SKM-1 (cell line): Measurements from ENCODE around the gene SSBP3.
"Not testable (repeated sequence)": the region's sequence is repeated elsewhere in the genome, so short reads cannot be mapped to it uniquely, and the experiment has no call there.

ENCODE experiments used
- DNase-seq: peaks from one replicate; lab custom pipeline; 2025; ENCODE audit not compliant: unreplicated experiment; lab: John Stamatoyannopoulos, UW

Gene SSBP3

DNA sequence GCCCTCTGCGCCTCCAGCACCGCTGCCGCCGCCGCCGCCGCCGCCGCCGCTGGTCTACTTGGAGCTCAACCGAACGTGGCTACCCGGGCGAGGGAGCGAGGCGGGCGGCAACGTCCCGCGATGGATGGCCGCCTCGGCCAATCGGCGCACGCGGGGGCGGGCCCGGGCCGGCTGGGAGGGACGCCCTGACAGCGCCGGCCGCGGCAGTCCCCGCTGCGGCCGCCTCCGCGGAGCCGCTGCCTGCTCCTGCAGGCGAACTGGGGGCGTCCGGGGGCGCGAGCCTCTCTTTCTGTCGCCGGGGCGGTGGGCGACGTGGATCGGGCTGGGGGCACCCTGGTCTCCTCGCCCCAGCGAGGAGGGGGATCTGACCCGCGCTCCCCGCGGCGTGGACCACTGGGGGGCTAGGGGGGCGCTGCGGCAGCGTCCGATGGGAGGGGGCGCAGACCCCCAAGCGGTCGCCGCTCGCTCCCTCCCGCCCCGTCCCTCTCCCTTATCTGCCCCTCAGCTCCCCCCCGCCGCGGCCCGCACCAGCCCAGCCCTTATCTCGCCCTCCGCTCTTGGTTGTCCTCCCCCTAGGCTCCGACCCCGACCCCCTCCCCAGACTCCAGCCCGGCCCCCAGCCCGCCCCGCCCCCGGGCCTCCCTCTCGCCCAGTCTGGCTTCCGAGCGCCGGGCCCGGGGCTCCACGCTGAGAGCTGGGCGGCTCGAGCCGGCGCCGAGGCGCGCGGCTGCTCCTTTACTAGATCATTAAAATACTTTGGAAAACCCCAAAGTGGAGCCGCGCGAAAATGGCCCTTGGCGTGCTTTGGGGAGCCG, at the start of gene SSBP3:
Gene SSBP3 (minus strand): TSS at position 56 of the 815 bp plus-strand sequence.
- DNase-seq: peak; percentile 80

DNA sequence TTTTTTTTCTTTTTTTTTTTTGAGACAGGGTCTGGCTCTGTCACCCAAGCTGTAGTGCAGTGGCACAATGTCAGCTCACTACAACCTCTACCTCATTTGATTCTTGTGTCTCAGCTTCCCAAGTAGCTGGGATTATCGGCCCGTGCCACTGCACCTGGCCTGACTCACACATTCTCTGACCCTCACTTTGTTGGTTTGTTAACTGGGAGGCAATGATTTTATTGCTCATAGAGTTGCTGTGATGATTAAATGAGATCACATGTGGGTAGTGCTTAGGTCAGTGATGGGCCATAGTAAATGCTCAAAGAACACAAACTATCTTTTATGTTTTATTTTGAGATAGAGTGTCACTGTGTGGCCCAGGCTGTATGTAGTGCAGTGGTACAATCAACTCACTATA, 47.3 kb upstream of the SSBP3 start:
- no peak for DNase-seq

DNA sequence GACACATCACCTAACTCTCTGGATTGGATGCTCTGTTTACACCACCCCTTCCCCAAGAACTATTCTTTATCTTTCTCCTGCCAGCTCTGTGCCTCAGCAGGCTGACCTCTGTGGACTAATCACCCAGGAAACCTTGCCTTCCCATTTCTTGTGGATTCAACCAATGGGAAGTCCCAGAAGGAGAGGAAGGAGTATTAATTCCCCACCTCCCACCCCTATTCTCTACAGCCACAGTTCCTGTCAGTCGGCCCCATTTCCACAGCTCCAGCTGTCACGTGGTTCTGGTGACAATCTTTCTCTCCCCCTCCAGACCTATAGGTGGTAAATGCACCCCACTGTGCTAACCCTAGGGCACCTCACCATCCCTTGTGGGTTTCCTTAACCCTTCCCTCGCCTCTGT, 46.8 kb upstream of the SSBP3 start:
- DNase-seq: no peak

DNA sequence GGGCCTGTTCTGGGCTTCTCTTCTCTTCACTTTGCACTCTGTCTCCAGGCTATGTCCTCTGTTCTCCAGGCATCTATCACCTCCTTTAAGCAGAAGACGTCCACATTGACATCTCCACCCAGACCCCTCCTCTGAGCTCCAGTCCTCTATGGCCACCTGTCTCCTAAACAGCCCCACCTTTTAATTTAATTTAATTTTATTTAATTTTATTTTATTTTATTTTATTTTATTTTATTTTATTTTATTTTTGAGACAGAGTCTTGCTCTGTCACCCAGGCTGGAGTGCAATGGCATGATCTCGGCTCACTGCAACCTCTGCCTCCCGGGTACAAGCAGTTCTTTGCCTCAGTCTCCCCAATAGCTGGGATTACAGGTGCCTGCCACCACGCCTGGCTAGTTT, 43.2 kb upstream of the SSBP3 start:
- not testable (repeated sequence) for DNase-seq

DNA sequence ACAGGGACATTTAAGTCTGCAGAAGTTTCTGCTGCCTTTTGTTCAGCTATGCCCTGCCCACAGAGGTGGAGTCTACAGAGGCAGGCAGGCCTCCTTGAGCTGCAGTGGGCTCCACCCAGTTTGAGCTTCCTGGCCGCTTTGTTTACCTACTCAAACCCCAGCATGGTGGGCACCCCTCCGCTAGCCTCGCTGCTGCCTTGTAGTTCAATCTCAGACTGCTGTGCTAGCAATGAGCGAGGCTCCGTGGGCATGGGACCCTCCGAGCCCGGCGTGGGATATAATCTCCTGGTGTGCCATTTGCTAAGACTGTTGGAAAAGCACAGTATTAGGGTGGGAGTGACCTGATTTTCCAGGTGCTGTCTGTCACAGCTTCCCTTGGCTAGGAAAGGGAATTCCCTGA, 42.6 kb upstream of the SSBP3 start:
- DNase-seq: not testable (repeated sequence)

DNA sequence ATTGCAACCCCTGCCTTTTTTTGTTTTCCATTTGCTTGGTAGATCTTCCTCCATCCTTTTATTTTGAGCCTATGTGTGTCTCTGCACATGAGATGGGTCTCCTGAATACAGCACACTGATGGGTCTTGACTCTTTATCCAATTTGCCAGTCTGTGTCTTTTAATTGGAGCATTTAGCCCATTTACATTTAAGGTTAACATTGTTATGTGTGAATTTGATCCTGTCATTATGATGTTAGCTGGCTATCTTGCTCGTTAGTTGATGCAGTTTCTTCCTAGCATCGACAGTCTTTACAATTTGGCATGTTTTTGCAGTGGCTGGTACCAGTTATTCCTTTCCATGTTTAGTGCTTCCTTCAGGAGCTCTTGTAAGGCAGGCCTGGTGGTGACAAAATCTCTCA, 40.9 kb upstream of the SSBP3 start:
- DNase-seq: not testable (repeated sequence)

DNA sequence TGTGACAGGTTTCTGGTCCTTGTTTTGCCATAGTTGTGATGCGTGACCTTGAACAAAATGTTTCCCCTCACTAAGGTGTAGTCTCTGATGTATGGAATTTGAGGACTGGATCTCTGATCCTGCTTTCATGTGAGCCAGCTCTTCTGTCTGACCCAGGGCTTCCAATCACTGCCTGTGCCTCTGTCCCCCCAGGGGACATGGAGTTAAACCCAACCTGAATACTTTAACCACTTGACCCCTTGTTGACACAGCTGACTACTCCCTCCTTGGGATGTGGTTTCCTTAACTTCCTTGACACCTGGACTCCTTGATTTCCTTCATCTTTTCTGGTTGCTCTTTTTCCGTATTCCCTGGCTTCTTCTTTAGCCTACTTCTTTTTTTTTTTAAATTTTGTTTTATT, 36.0 kb upstream of the SSBP3 start:
- no peak for DNase-seq

DNA sequence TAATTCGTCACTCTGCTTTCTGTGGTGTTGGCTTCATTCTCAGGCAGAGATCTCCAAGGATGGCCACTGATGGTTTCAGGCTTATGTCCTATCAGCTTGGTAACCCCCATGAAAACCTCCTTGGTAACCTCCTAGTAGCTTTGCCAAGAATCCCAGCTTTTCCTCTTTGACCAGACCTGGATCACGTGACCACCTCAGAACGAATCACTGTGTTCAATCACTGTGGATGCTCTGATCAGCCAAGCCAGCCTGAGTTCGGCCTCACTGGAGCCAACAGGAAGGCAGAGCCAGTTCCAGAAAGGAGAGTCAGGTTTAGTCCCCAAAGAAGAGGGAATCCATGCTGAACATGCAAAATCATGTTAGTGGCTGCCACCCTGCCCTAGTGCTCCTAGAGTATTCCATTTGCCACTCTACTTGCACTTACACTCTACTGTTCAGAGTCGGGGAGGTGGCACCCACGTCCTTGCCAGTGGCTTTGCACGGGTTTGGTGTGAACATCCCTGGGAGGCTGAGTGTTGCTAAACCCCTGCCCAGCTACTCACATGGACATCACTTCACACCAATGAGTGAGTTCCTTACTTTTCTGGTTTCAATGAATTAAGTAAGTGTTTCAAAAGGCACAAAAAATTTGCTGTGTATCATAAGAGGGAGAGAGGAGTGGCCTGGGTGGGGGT, 33.5 kb upstream of the SSBP3 start:
- no peak for DNase-seq

DNA sequence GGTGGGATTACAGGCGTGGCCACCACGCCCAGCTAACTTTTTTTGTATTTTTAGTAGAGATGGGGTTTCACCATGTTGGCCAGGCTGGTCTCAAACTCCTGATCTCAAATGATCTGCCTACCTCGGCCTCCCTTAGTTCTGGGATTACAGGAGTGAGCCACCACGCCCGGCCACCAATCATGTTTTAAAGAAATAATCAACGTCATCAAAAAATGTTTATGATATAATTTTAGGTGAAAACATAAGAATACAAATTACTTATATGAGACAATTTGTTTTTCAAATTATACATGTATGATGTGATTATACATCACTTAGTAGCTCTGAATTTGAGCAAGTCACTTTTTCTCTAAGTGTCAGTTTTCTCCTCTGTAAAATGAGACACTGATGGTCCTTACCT, 31.6 kb upstream of the SSBP3 start:
- no peak for DNase-seq

DNA sequence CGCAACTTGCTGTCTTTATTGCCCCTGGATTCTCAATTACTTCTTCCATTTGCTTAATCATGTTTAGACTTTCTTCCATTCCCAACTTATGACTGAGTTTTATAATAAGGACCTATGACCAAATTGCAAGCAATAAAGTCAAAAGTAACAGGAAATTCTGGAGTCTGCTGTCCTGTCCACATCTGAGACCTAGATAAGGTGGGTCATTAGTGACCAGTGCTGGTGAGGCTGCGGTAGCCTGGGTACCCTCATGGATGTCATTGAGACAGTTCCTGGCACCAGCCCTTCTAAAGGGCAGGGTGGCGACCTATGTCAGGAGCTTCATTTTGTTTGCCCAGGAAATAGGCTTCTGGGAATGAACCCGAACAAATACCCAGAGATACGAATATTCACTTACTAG, 30.6 kb upstream of the SSBP3 start:
- DNase-seq: no peak

DNA sequence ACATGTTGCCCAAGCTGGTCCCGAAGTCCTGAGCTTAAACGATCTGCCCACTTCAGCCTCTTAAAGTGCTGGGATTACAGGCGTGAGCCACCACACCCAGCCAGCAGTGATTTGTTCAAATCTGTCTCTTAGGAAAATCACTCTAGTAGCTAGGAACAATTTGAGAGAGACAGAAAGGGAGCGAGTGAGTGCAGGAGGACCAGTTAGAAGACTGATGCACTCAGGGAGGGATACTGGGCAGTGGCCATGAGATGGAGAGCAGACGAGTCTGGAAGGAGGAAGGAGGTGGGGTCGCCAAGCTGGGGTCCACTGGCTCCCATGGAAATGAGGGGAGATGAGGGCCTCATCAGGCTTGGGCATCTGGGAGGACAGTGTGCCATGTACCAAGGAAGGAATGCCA, 23.6 kb upstream of the SSBP3 start:
- DNase-seq: no peak

DNA sequence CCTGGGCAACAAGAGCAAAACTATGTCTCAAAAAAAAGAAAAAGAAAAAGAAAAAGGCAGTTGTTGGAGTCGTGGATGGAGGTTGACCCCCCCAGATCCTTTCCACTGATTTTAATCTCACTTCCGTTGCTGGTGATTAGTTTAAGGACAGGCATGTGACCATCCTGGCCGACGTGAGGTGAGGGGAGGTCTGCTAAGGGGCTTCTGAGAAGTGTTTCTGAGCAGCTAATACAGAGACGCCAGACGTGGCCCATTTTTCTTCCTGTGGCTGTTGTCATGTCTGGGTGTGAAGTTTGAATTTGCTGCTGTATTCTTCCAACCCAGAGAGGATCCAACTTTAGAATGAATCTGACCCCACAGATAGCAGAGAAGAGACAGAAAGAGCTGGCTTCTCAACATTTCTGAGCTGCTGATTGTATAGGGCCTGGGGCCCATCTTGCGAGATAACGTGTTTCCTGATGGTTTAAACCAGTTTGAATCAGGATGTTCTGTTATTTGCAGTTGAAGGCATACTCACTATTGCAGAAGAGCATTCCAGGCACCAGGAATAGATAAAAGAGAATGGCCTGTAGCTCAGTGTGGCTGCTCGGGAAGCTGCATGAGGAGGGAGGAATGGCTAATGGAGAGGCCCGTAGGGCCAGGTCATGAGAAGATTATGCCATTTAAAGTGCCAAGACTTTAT, 22.8 kb upstream of the SSBP3 start:
- no peak for DNase-seq

DNA sequence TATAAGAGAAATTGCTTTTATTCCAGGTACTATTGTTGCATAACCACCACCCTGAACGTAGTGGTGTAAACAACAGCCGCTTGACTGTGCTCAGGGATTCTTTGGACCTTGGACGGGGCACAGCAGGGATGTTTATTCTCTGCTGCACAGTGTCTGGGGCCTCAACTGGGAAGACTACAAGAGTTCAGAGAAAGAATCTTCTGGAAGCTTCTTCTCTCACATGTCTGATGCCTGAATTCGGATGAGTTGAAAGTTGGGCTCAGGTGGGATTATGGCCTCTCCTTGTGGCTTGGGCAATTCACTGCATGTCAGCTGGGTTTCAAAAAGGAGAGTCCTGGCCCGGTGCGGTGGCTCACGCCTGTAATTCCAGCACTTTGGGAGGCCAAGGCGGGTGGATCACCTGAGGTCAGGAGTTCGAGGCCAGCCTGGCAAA, 19.0 kb upstream of the SSBP3 start:
- no peak for DNase-seq

DNA sequence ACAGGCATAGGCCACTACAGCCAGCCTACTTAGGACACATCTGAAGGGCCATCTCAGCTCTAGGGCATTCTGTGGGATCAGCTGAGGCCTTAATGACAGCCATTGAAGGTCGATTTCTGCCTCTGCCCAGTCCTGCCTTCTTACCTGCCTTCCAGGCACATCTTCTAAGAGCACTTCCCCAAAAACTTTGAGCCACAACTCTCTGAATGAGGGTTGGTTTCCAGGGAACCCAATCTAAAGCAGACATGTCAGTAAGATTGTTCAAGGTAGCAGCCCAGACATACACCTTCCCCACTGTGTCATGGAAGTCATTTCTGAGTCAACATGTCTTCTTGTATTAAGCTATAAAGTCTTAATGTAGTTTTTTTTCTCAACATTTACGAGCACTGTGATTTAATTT, 18.2 kb upstream of the SSBP3 start:
- DNase-seq: no peak

DNA sequence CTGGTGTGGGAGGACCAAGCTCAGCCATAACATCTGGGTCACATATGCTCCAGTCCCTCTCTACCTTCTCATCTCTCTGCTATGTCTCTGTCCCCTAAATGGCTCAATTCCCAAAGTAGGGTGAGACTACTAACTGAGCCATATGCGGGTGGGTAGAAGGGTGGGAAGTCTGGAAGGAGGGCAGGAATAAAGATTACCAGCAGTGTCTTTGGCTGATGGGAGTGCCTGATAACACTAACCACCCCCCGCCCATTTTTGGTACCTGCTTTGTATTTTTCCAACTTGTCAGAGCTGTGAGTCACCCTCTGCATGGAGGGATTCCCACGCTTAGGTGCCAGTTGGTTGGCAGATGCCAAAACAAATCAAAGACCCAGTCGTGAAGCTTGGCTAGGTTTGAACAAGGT, 14.9 kb upstream of the SSBP3 start:
- DNase-seq: no peak

DNA sequence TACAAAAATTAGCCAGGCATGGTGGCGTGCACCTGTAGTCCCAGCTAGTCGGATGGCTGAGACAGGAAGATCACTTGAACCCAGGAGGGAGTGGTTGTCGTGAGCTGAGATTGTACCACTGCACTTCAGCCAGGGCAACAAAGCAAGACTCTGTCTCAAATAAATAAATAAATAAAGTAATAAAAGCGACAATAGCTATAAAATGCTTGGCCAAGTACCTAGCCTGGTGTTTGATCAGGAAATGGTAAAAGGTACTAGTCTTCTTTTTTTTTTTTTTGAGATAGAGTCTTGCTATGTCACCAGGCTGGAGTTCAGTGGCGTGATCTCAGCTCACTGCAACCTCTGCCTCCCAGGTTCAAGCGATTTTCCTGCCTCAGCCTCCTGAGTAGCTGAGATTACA, 12.4 kb upstream of the SSBP3 start:
- not testable (repeated sequence) for DNase-seq

DNA sequence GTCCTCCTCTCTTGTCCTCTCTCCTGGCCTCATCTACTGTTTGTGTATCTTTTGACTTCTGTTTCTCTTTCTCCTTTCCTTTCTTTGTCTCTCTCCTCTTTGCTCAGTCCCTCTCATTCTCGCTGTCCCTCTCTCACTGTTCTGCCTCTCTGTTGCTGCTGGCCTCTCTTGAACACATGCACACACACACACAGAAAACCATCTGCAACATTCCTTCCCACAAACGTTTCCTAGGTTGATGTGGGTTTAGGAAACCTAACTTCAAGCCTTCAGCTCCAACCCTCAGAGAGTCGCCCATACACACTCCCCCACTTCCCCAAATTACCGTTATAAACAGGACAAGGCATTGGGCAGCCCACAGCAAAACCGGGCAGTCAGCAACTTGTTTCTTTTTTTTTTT, 10.9 kb upstream of the SSBP3 start:
- DNase-seq: no peak

DNA sequence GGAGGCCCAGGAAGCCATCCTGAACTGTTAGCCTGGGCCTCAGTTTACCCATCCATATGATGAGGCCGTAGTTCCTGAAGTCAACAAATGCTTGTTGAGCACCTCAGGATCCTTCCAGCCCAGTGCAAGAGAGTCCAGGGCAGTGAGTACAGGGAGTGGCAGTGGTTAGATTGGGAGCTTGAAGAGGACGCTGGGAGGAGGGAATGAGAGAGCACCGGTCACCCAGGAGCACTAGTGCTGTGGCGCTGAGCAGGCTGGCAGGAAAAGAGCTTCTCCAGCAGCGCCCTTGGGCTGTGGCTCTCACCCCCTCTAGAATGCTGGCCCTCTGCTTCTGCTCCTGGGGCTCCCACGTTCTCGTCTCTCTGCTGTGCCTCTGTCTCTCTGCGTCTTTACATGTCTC, 10.2 kb upstream of the SSBP3 start:
- DNase-seq: no peak

DNA sequence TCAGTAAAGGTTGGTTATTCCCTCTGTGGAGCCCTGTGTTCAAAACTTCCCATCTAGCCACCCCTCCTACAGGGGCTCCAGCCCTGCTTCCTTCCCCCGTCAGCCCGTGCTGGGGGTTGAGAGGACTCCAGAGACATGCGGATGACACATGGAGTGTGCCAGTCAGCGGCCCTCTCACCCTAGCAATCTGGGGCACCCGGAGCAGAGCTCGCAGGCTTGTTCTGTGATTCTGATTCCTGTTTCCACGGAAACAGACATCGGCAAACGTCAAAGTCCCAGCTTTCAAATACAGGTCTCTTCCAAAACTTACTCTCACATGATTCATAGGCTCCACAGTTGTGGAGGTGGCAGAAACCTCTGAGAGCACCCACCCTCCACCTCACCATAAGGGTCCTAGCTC, 9.8 kb upstream of the SSBP3 start:
- DNase-seq: no peak

DNA sequence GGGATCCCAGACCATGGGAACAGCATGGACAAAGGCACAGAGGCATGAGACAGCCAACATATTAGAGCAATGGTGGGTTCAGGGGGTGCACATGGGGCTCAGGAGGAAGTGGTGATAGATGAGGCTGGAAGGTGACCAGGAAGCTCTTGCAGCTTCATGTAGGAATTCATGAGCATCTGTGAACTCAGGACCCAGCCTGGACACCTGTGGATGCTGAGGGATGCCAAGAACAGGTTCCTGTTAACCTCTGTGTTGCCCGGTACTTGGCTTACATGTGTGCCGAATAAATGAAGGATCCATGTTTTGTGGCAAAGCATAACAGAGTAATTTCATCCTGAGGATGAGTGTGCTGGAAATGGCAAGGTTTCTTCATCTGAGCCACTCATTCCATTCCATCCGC, 9.3 kb upstream of the SSBP3 start:
- DNase-seq: no peak

DNA sequence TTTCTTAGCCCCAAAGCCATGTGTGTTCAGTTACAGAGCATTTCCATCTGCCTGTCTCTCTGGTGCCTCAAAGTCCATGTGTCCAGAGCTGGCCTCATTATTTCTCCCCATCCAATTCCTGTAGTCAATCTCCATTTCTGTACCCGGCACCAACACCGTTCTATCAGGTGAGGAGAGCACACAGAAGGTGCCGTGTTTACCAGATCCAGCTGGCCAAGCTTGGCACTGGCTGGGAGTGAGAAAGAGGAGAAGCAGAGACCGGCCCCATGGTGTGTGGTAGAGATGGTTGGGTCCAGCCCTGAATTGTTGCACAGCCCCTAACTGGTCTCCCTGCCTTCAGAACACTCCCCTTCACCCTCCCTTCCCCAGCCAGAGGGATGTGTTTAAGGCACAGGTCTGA, 7.5 kb upstream of the SSBP3 start:
- no peak for DNase-seq

DNA sequence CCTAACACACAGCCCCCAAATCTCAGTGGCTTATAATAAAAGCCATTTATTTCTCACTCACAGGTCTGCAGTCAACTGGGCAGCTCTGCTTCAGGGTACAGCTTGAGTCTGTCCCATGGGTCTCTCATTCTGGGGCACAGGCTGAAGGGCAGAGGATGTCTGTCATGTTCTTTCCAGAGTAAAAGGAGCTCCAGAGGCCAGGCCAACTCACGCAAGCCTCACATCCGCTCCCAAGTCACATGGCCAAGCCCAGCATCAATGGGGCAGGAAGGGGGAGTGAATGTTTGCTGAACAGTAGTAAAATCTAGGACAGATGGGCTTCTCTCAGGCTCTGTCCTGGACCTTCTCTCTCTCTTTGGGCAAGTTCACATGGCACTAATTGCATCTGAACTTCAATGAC, 7.1 kb upstream of the SSBP3 start:
- no peak for DNase-seq
